Measurements from ENCODE around the gene TPR.

The TPR gene

DNA sequence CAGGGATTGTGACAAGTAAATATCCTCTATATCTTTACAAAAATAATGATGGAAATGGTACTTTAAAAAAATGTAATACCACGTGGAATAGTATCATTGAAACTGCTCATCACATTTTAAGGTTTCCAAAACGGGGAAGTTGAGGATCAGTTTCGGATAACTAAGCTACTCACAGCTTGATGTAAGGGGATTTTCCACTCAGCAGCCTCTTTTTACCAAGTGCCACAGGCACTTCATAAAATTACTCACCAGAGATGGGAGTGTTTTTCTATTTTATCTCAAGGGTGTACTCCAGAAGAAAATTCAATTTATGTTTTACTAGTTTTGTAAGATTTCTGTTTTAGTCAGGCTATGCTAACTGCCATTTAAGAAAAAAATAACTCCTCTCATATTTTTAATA lies 91.7 kb downstream of the TPR start:
- DNase-seq, result no peak

- no peak for DNase-seq
These were observed 92.6 kb downstream of the TPR start for GRCh38 chr1:186282466-186282865.

DNA sequence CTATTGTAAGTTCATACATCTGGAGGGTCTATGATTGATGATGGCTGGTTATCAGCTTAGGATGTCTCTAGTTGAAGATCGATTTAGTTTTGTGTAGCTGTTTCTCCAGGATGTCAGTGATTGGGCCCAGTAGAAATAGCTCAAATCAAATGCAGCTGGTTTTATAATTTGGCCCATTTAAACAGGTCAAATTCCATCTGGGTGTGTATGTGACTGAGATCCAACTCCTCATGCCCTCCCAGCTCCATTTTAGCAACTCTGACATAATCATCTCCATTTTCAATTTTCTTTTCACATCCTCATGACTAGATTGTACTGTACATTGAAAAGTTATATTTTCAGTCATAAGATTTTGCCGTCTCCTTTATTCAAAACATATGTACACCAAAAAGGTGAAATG lies 99.2 kb downstream of the TPR start:
- no peak for DNase-seq

GRCh38 chr1:186272486-186272885 lies 102.6 kb downstream of the TPR start:
- no peak for DNase-seq

- no peak for DNase-seq
These were observed 104.0 kb downstream of the TPR start for GRCh38 chr1:186271032-186271431.

Measured in stimulated activated CD4-positive, alpha-beta T cell treated with anti-CD3 and anti-CD28 coated beads, Interleukin-15, amount 100 ng/mL, for 24 hours (primary cell).